Spleen (tissue), 7 donors: ENCODE data around the gene TRPM1.

Experiments
- CTCF ChIP-seq, 11 experiments: fragments of 200-600 bp in 7 of 11; fragments of 450-650 bp in 4 of 11; sonication (generic) in 4 of 11; IDR thresholded peaks in 8 of 11; conservative IDR thresholded peaks in 3 of 11; 1 replicate in 7 of 11; 2 replicates in 4 of 11; pipeline versions ENCODE4 v1.4.0 to v1.8.0; 2016 to 2021; ENCODE audit warnings: antibody characterized with exemption in 11 of 11, inconsistent platforms in 4 of 11, mild to moderate bottlenecking in 1 of 11
- POLR2A ChIP-seq, 3 donors: fragments of 450-650 bp; IDR thresholded peaks; one replicate each; pipeline ENCODE4 v1.5.1; 2017; ENCODE audit warnings: antibody characterized with exemption in 3 of 3, mild to moderate bottlenecking in 1 of 3
- POLR2AphosphoS5 ChIP-seq, 3 donors: sonication (generic); formaldehyde crosslinking; IDR thresholded peaks; one replicate each; pipeline ENCODE4 v1.5.1; 2017; ENCODE audit warnings: antibody characterized with exemption in 3 of 3
- donor health status: DM: no; HTN: no; CAD: no; lungs with moderate emphysema.
- donor health status: DM: no; HTN: no; CAD: no.
- donor health status: DM: no; HTN: no; CAD: no.

DNA sequence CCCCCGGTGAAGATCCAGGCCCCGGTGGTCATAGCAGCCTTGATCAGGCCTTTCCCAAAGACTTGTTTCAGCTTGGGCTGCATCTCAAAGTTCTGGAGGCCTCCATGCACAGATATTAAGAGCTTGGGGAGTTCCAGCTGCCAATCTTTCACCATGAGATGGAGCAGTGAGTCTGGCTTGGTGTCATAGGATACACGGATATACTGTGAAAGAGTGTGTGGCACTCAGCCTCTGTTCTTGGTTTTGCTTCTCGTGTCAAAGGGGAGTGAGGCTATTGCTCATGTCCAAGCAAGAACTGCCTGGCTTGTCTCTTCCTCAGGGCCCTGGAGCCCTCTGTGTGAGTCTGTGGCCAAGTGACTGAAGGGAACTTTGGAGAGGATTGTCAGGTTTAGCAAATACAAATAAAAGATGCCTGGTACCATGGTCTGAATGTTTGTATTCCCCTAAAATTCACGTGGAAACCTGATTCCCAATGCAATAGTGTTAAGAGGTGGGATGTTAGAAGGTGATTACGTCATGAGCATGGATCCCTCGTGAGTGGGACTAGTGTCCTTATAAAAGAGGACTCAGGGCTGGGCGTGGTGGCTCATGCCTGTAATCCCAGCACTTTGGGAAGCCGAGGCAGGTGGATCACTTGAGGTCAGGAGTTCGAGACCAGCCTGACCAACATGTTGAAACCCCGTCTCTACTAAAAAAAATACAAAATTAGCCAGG, 33.5 kb downstream of the TRPM1 start:
- TF ChIP-seq CTCF (IDR thresholded peaks at IDR 0.05 in 8 of 11, conservative IDR thresholded peaks at IDR 0.05 in 3 of 11) (no peak), POLR2A (IDR thresholded peaks at IDR 0.05) (no peak), POLR2AphosphoS5 (IDR thresholded peaks at IDR 0.05) (no peak)
